ENCODE measurements around the gene PI4KB. TPM values are rescaled to one million over a fixed set of nuclear protein-coding genes. Genes with fewer than 3 reads are reported as not detected.

Gene PI4KB
- total RNA-seq, 1 donor from 2014 or later = 52.0 TPM

GRCh38 chr1:151243683-151244216 is 83.5 kb downstream of the PI4KB start:
- DNase-seq (ENCODE audit: low read depth, low spot score) = no peak
- Mint-ChIP-seq H3K27me3 (ENCODE audit: low read depth) (no peaks in the 10 kb centered on the region), H3K4me3 (no peak overlapping the region), H3K9me3 (no peaks in the 10 kb centered on the region), H3K4me1 (no peaks in the 10 kb centered on the region), H3K36me3 (ENCODE audit: low read depth) (peaks cover 24% of the 10 kb centered on the region), H3K27ac (ENCODE audit: unreplicated experiment) (no peak overlapping the region)
- TF ChIP-seq CTCF (conservative IDR thresholded peaks at IDR 0.05) = no peak

GRCh38 chr1:151242442-151242841 is 84.8 kb downstream of the PI4KB start:
- TF ChIP-seq CTCF (conservative IDR thresholded peaks at IDR 0.05) = no peak
- no peak overlapping the region for H3K27ac Mint-ChIP-seq (ENCODE audit: unreplicated experiment)
- DNase-seq (ENCODE audit: low read depth, low spot score) = no peak
- no peaks in the 10 kb centered on the region for H3K4me1 Mint-ChIP-seq
- H3K27me3 Mint-ChIP-seq (ENCODE audit: low read depth) = no peaks in the 10 kb centered on the region
- H3K4me3 Mint-ChIP-seq = no peak overlapping the region
- no peaks in the 10 kb centered on the region for H3K9me3 Mint-ChIP-seq
- peaks cover 26% of the 10 kb centered on the region for H3K36me3 Mint-ChIP-seq (ENCODE audit: low read depth)

Other genes starting within 250 kb of the PI4KB start
- gene SEMA6C, start 180.8 kb downstream of the PI4KB start, total RNA-seq = 30.7 and 33.7 TPM in 2 replicates
- gene TNFAIP8L2, start 170.8 kb downstream of the PI4KB start, total RNA-seq = not detected in 2 replicates
- gene LYSMD1, start 161.5 kb downstream of the PI4KB start, total RNA-seq = 11.2 and 11.9 TPM in 2 replicates
- gene SCNM1, start 161.3 kb downstream of the PI4KB start, total RNA-seq = 48.7 and 57.1 TPM in 2 replicates
- 1.6 and 2.7 TPM in 2 replicates for gene TMOD4, start 151.4 kb downstream of the PI4KB start, total RNA-seq
- 134 and 135 TPM in 2 replicates for gene VPS72, start 137.2 kb downstream of the PI4KB start, total RNA-seq
- 88.7 and 96.2 TPM in 2 replicates for gene PIP5K1A, start 128.9 kb downstream of the PI4KB start, total RNA-seq
- 209 and 214 TPM in 2 replicates for gene PSMD4, start 72.7 kb downstream of the PI4KB start, total RNA-seq
- 34.9 and 39.9 TPM in 2 replicates for gene ZNF687, start 45.1 kb downstream of the PI4KB start, total RNA-seq
- 71.3 and 73.5 TPM in 2 replicates for gene RFX5, start 19.8 kb upstream of the PI4KB start, total RNA-seq
- gene SELENBP1, start 45.3 kb upstream of the PI4KB start, total RNA-seq = 35.9 and 36.2 TPM in 2 replicates
- 278 and 279 TPM in 2 replicates for gene PSMB4, start 72.2 kb upstream of the PI4KB start, total RNA-seq
- gene POGZ, start 132.1 kb upstream of the PI4KB start, total RNA-seq = 145 and 158 TPM in 2 replicates
- gene CGN, start 184.0 kb upstream of the PI4KB start, total RNA-seq = 6.7 and 7.2 TPM in 2 replicates
- gene TUFT1, start 212.9 kb upstream of the PI4KB start, total RNA-seq = 7.5 TPM in 2 replicates

All from neural crest cell (in vitro differentiated cells).